GM12878 (cell line): ENCODE measurements around the gene FAAP100. TPM values are rescaled to one million over a fixed set of nuclear protein-coding genes. Genes with fewer than 3 reads are reported as not detected.

Experiments
- ATAC-seq: fragments of 200-7000 bp; cut with Tn5 transposase; 3 replicates; pipeline ENCODE4 v1.9.1; 2020; ENCODE audit warnings: mild to moderate bottlenecking, moderate library complexity
- BruUV-seq: library from RNA; stranded (reverse); fragments of 400-500 nt; replicated peaks from 2 replicates; lab custom pipeline; 2021; lab: Mats Ljungman, UMichigan
- CTCF ChIA-PET: fragments of 300-600 bp; sonication (Branson Sonifier 250); formaldehyde crosslinking; extraction: SDS; loops from one replicate; lab custom pipeline; 2021; ENCODE audit warnings: inconsistent platforms; lab: Yijun Ruan, JAX
- POLR2A ChIA-PET: fragments of 350-600 bp; formaldehyde crosslinking; extraction: SDS; loops from one replicate; lab custom pipeline; 2021; ENCODE audit warnings: inconsistent platforms; lab: Charles Lee
- RAD21 ChIA-PET: fragments of 300-600 bp; sonication (Branson Sonifier 250); formaldehyde crosslinking; loops from one replicate; lab custom pipeline; 2023; ENCODE audit warnings: antibody characterized with exemption; ENCODE audit not compliant: unreplicated experiment; lab: Charles Lee
- SMC1A ChIA-PET: fragments of 300-600 bp; sonication (Branson Sonifier 250); formaldehyde crosslinking; loops from one replicate; lab custom pipeline; 2023; ENCODE audit not compliant: unreplicated experiment, uncharacterized antibody; lab: Charles Lee
- DNase-seq: peaks from one replicate; pipeline ENCODE4 v3.0.0-alpha.2; 2011; ENCODE audit warnings: low read depth, low spot score
- FAIRE-seq: peaks from 3 replicates; lab custom pipeline; 2011; peaks lifted over from hg19 to GRCh38; lab: Jason Lieb, UNC
- H2AFZ ChIP-seq: 2 replicates; pipeline ENCODE4 v1.6.0; 2011; ENCODE audit warnings: low read depth, low read length, control low read depth; ENCODE audit not compliant: control insufficient read depth
- H3K27ac ChIP-seq: 2 replicates; pipeline ENCODE4 v1.5.1; 2011; ENCODE audit warnings: control low read depth; ENCODE audit not compliant: control insufficient read depth, insufficient read depth
- H3K27me3 ChIP-seq, 2 experiments: replicated peaks in 1 of 2; 2 replicates each; pipeline versions ENCODE4 v1.6.0 to v1.6.1; 2011; ENCODE audit warnings: low read length in 1 of 2; ENCODE audit not compliant: control insufficient read depth in 2 of 2, insufficient read depth in 2 of 2
- H3K36me3 ChIP-seq, 2 experiments: 2 replicates each; pipeline ENCODE4 v1.5.1; 2011; ENCODE audit warnings: low read length in 1 of 2; ENCODE audit not compliant: control insufficient read depth in 2 of 2, insufficient read depth in 2 of 2
- H3K4me1 ChIP-seq: 2 replicates; pipeline ENCODE4 v1.6.1; 2011; ENCODE audit warnings: mild to moderate bottlenecking, low read length, moderate library complexity, mixed read lengths; ENCODE audit not compliant: control insufficient read depth, insufficient read depth
- H3K4me2 ChIP-seq: 2 replicates; pipeline ENCODE4 v1.6.0; 2011; ENCODE audit warnings: control low read depth; ENCODE audit not compliant: control insufficient read depth, insufficient read depth
- H3K4me3 ChIP-seq: fragments of 200-600 bp; sonication (generic); 2 replicates; pipeline ENCODE4 v1.5.1; 2016
- H3K79me2 ChIP-seq: 2 replicates; pipeline ENCODE4 v1.6.0; 2011; ENCODE audit warnings: low read length; ENCODE audit not compliant: control insufficient read depth, insufficient read depth
- H3K9ac ChIP-seq: 2 replicates; pipeline ENCODE4 v1.8.0; 2011; ENCODE audit warnings: low read length, control low read depth, mixed read lengths; ENCODE audit not compliant: control insufficient read depth, insufficient read depth
- H3K9me3 ChIP-seq: replicated peaks from 3 replicates; pipeline ENCODE4 v1.5.1; 2011; ENCODE audit warnings: mild to moderate bottlenecking, low read length; ENCODE audit not compliant: control insufficient read depth, insufficient read depth
- H4K20me1 ChIP-seq: 2 replicates; pipeline ENCODE4 v1.6.0; 2011; ENCODE audit not compliant: control insufficient read depth, insufficient read depth
- BCL11A ChIP-seq: IDR thresholded peaks from 2 replicates; pipeline ENCODE4 v1.6.1; 2011; ENCODE audit warnings: low read depth, low read length
- CTCF ChIP-seq, 3 experiments: IDR thresholded peaks in 2 of 3; conservative IDR thresholded peaks in 1 of 3; 2 replicates each; pipeline ENCODE4 v1.5.1; 2011; ENCODE audit warnings: low read depth in 3 of 3, low read length in 3 of 3, mild to moderate bottlenecking in 3 of 3, control low read depth in 2 of 3, moderate library complexity in 2 of 3, inconsistent platforms in 1 of 3, mixed read lengths in 1 of 3; ENCODE audit not compliant: control insufficient read depth in 2 of 3, insufficient read depth in 1 of 3; ENCODE audit errors: extremely low read depth in 1 of 3
- FOXM1 ChIP-seq: IDR thresholded peaks from 2 replicates; pipeline ENCODE4 v1.6.1; 2012; ENCODE audit warnings: low read depth, mild to moderate bottlenecking, inconsistent platforms, low read length, moderate library complexity
- MEF2B ChIP-seq: fragments of 450-650 bp; IDR thresholded peaks from 2 replicates; pipeline ENCODE4 v1.6.1; 2018; ENCODE audit warnings: mild to moderate bottlenecking, moderate library complexity; ENCODE audit not compliant: partially characterized antibody, poor library complexity, severe bottlenecking
- MYB ChIP-seq: fragments of 150-350 bp; IDR thresholded peaks from 2 replicates; pipeline ENCODE4 v1.6.1; 2014; ENCODE audit warnings: mild to moderate bottlenecking, low read depth, low read length, borderline replicate concordance
- RCOR1 ChIP-seq: conservative IDR thresholded peaks from 2 replicates; pipeline ENCODE4 v1.6.1; 2012; ENCODE audit warnings: low read depth, low read length, improper control_type of control experiment
- SKIL ChIP-seq: fragments of 450-650 bp; IDR thresholded peaks from 2 replicates; pipeline ENCODE4 v1.6.1; 2017; ENCODE audit warnings: mild to moderate bottlenecking, low read depth, inconsistent platforms; ENCODE audit not compliant: poor library complexity, severe bottlenecking
- SMC3 ChIP-seq: IDR thresholded peaks from 2 replicates; pipeline ENCODE4 v1.6.1; 2011; ENCODE audit warnings: low read length, improper control_type of control experiment, borderline replicate concordance
- SPI1 ChIP-seq: IDR thresholded peaks from 2 replicates; pipeline ENCODE4 v1.6.1; 2011; ENCODE audit warnings: low read depth, mild to moderate bottlenecking, low read length, moderate library complexity, borderline replicate concordance; ENCODE audit not compliant: insufficient read depth
- WGBS: methylation state at CpG from one replicate; pipeline ENCODE4 v1.1.6; 2016; ENCODE audit warnings: low lambda C conversion rate; ENCODE audit not compliant: insufficient replicate concordance, insufficient coverage; ENCODE audit errors: missing lambda C conversion rate; 5-methylcytosine and 5-hydroxymethylcytosine counted together
- in situ Hi-C: fragments of 300-500 bp; cut with MboI; formaldehyde crosslinking; loops from 9 replicates; pipeline ENCODE4 v1.14.3; 2018; ENCODE audit warnings: mixed read lengths
- intact Hi-C: fragments of 100-400 bp; cut with micrococcal nuclease; formaldehyde crosslinking; loops from one replicate; pipeline ENCODE4 v1.14.2; 2022; ENCODE audit not compliant: unreplicated experiment
- polyA plus RNA-seq, 11 experiments: library from polyadenylated mRNA; depleted of rRNA in 4 of 11; unstranded in 6 of 11; stranded (reverse) in 5 of 11; fragments of >200 nt; fragmentation: Nextera tagmentation in 4 of 11; fragmentation: Illumina TruSeq in 1 of 11; extraction: Ambion mirVana in 4 of 11; extraction: Trizol in 1 of 11; gene quantifications; 1 replicate in 1 of 11; 2 replicates in 10 of 11; pipeline versions ENCODE4 v1.2.1 to v1.2.3, GENCODE V29; 2011 to 2016; ENCODE audit warnings: inconsistent platforms in 2 of 11, missing spikeins in 2 of 11, low read depth in 1 of 11
- total RNA-seq, 4 experiments: library from RNA; depleted of rRNA in 3 of 4; stranded (reverse); fragments of >200 nt in 3 of 4; fragmentation: Illumina TruSeq in 1 of 4; extraction: Trizol in 1 of 4; gene quantifications; 2 replicates each; pipeline versions ENCODE4 v1.2.1 to v1.2.3, GENCODE V29; 2013 to 2021

Gene FAAP100
- total and polyA plus RNA-seq, 10 of the 15 experiments (the other 5 are each of a cell fraction or from before 2014, with no cell fraction given), result 0.11 to 46.2 (median 17.1) TPM

- no peak overlapping the region for H3K4me2 ChIP-seq
- in situ Hi-C loops, result no loop called here
- RAD21 ChIA-PET, result interaction anchor here (0.6 to 7.6 kb wide), 2 partner anchors 77 to 97 kb away, joined by 3 to 44 read pairs; no protein-coding TSS in a partner anchor
- POLR2A ChIA-PET, result interaction anchor here (0.9 kb wide), 1 partner anchor 14 kb away, joined by 3 read pairs; no protein-coding TSS in a partner anchor
- no peak for TF ChIP-seq BCL11A
- TF ChIP-seq SKIL, result no peak
- TF ChIP-seq FOXM1, result no peak
- TF ChIP-seq MEF2B, result no peak
- TF ChIP-seq RCOR1, result no peak
- no peak for TF ChIP-seq MYB
- TF ChIP-seq CTCF (IDR thresholded peaks at IDR 0.05 in 2 of 3, conservative IDR thresholded peaks at IDR 0.05 in 1 of 3; ENCODE audit: control insufficient read depth in 2 of 3, extremely low read depth in 1 of 3, insufficient read depth in 1 of 3, low read depth in 3 of 3, low read length in 3 of 3), result peak in 2 of 3 experiments; percentile 33 to 38; a peak in 3 of 6 replicates
- TF ChIP-seq SPI1, result peak; percentile 30; the same call in 1 of the 2 replicates
- peak; percentile 37; the same call in 1 of the 2 replicates for TF ChIP-seq SMC3
- no peak overlapping the region for H3K27ac ChIP-seq
- H2AFZ ChIP-seq, result no peak overlapping the region
- no peak overlapping the region for H3K9ac ChIP-seq
- no TSS peak for BruUV-seq
- intact Hi-C loops, result no loop called here
- SMC1A ChIA-PET, result interaction anchor here (0.7 to 2.0 kb wide), 3 partner anchors 29 to 76 kb away, joined by 3 to 5 read pairs (median 5); partner anchors contain the start of gene FAAP100
- peaks cover 21% of the 10 kb centered on the region for H3K4me1 ChIP-seq
- H3K9me3 ChIP-seq, result no peaks in the 10 kb centered on the region
- no peak overlapping the region for H3K4me3 ChIP-seq
- no peak for ATAC-seq
- CTCF ChIA-PET, result interaction anchor here (0.9 to 1.3 kb wide), 4 partner anchors 12 to 78 kb away, joined by 3 to 7 read pairs (median 4); no protein-coding TSS in a partner anchor
- peaks cover 17% of the 10 kb centered on the region for H3K79me2 ChIP-seq
- H3K27me3 ChIP-seq, result no peaks in the 10 kb centered on the region
- WGBS, result 71% methylated on average over 20 of the region's 26 CpGs
- H3K36me3 ChIP-seq, result no peaks in the 10 kb centered on the region
- H4K20me1 ChIP-seq, result no peaks in the 10 kb centered on the region
- no peak for FAIRE-seq
- DNase-seq, result no peak
Measured at GRCh38 chr17:81522491-81523401, 29.4 kb downstream of the FAAP100 start.
